ENCODE results near the gene AMFR.

DNA sequence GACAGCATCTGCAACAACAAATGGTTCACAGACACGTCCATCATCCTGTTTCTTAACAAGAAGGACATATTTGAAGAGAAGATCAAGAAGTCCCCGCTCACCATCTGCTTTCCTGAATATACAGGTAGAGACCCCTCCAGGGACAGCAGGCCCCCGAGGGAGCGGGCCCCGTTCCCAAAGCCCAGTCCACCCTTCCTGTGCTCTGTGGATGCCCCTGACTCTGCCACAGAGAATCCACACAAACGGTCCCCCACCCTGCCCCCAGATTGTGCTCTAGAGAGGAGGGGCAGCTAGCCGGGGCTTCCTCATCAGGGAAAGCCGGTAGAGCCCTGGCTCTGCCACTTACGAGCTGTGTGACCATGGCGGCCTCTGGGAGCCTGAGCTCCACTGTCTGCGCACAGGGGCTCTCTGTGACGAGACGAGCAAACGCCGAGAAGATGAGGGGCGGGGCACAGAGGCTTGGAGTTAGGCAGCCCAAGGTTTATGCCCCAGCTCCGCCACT lies 84.4 kb downstream of the AMFR start:
- TF ChIP-seq, protein P1, sequence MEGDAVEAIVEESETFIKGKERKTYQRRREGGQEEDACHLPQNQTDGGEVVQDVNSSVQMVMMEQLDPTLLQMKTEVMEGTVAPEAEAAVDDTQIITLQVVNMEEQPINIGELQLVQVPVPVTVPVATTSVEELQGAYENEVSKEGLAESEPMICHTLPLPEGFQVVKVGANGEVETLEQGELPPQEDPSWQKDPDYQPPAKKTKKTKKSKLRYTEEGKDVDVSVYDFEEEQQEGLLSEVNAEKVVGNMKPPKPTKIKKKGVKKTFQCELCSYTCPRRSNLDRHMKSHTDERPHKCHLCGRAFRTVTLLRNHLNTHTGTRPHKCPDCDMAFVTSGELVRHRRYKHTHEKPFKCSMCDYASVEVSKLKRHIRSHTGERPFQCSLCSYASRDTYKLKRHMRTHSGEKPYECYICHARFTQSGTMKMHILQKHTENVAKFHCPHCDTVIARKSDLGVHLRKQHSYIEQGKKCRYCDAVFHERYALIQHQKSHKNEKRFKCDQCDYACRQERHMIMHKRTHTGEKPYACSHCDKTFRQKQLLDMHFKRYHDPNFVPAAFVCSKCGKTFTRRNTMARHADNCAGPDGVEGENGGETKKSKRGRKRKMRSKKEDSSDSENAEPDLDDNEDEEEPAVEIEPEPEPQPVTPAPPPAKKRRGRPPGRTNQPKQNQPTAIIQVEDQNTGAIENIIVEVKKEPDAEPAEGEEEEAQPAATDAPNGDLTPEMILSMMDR (tag by site-specific recombination; IDR thresholded peaks at IDR 0.05), result no peak
- no peak for TF ChIP-seq ZBTB8A (tag by site-specific recombination; IDR thresholded peaks at IDR 0.05)
- no peak for TF ChIP-seq HOXA7 (CRISPR knock-in tag; IDR thresholded peaks at IDR 0.05; ENCODE audit: borderline replicate concordance)
- TF ChIP-seq REPIN1 (tag by site-specific recombination; IDR thresholded peaks at IDR 0.05; ENCODE audit: low read depth), result no peak
- no peak for TF ChIP-seq SP2 (tag by site-specific recombination; IDR thresholded peaks at IDR 0.05)
- TF ChIP-seq ZFP41 (tag by site-specific recombination; IDR thresholded peaks at IDR 0.05; ENCODE audit: borderline replicate concordance), result no peak
